ENCODE measurements around the gene NMNAT2. TPM values are rescaled to one million over a fixed set of nuclear protein-coding genes. Genes with fewer than 3 reads are reported as not detected.
A peak's percentile ranks its signal among the peaks of the same experiment; 100 is the strongest.

Gene NMNAT2
- total and polyA plus RNA-seq, 4 donors = 0.10 to 1.1 (median 0.94) TPM

DNA sequence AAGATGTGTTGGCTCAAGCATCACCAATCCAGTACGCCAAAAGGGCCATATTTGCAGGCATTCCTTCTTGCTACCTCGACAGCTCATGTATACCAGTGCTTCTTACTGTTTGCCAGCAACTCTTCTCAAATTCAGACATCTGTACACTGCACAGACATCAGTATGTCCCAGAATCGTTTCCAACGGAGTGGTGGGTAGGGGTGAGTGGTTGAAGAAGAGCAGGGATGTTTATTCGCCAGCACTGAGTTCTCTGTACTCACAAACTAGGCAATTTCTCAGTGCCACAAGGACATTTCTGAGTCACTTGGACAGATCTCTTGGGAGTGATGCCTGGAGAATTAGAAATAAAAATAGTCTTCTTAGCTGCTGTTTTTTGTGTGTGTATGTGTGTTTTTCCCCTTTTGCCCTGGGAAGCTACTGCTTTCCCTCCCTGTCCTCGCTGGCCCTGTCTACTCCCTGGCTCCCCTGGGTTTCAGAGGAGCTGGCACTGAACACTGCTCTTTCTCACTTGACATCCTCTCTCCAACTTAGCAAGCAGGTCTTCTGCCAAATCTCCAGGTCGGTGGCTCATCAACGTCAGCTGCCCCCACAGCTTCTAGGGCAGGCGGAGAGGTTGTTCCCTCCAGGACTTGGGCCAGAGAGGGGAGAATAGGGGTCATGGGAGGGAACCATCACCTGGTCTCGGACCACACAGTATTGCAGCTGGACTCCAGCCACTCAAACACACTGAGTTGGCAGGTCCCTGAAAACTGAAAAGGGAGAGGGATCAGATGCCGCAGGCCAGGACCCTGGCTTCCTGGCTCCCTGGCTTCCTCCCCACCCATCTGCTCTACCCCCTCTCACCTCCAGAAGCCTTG lies 90.5 kb downstream of the NMNAT2 start:
- Histone ChIP-seq H3K27ac (ENCODE audit: low read depth in 1 of 2, low read length in 1 of 2) (no peak overlapping the region), H3K9me3 (ENCODE audit: control insufficient read depth in 4 of 4, insufficient read depth in 3 of 4, low read length in 3 of 4) (peaks cover 0 to 2% (median 0%) of the 10 kb centered on the region in 4 donors), H3K4me3 (no peak overlapping the region), H3K36me3 (ENCODE audit: control insufficient read depth in 4 of 4, insufficient read depth in 4 of 4, low read length in 4 of 4) (no peaks in the 10 kb centered on the region), H3K4me1 (ENCODE audit: control insufficient read depth in 5 of 5, insufficient read depth in 5 of 5, low read length in 5 of 5) (peaks cover 0 to 10% (median 3%) of the 10 kb centered on the region in 5 donors), H3K27me3 (ENCODE audit: control insufficient read depth in 3 of 3, insufficient read depth in 3 of 3, low read length in 2 of 3) (no peaks in the 10 kb centered on the region), H3K9ac (ENCODE audit: insufficient read depth in 1 of 2, low read length in 2 of 2) (no peak overlapping the region)
- ATAC-seq (ENCODE audit: insufficient read depth, low FRiP score) = no peak
- TF ChIP-seq, protein P1, sequence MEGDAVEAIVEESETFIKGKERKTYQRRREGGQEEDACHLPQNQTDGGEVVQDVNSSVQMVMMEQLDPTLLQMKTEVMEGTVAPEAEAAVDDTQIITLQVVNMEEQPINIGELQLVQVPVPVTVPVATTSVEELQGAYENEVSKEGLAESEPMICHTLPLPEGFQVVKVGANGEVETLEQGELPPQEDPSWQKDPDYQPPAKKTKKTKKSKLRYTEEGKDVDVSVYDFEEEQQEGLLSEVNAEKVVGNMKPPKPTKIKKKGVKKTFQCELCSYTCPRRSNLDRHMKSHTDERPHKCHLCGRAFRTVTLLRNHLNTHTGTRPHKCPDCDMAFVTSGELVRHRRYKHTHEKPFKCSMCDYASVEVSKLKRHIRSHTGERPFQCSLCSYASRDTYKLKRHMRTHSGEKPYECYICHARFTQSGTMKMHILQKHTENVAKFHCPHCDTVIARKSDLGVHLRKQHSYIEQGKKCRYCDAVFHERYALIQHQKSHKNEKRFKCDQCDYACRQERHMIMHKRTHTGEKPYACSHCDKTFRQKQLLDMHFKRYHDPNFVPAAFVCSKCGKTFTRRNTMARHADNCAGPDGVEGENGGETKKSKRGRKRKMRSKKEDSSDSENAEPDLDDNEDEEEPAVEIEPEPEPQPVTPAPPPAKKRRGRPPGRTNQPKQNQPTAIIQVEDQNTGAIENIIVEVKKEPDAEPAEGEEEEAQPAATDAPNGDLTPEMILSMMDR (IDR thresholded peaks at IDR 0.05; ENCODE audit: control extremely low read depth, extremely low read depth) = no peak
- 74 to 87% methylated on average over 11 of the region's 11 CpGs for WGBS, 2 donors
- DNase-seq = no peak

DNA sequence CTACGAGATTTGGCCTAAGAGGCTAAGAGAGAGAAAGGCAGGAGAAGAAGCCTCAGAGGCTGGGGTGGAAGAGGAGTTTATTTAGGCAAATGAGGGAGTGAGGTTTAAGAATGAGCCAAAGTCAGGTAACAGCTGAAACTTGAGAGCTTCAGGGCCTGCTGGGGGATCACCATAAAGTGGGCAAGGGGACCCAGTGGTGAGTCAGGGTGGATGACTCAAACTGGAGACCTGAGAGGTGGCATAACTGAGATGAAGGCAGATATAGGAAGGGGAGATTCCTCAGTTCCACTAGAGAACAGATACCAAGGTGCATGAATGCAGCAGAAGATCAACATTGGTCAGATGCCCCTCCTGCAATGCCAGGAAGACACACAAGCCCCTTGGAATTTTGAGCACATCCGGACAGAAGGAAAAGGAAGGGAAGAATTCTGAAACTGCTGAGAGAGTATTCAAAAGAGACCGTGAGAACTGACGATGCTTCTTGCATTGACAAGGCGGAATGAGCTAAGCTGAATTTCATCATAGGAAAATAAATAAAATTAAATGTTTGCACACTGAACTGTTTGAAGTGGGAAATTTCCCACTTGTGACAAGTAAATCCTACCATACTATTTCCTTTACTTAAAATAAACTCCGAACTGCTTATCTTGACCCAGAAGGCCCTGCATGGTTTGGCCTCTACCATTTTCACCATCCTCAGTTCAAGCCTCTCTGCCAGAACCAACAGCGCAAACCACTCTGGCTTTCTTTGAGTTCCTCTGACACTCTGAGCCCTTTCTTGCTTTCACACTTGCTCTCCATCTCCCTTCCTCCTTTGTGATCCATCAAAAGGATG lies 94.1 kb downstream of the NMNAT2 start:
- no peak overlapping the region for H3K4me3 ChIP-seq
- no peak overlapping the region for H3K9ac ChIP-seq (ENCODE audit: insufficient read depth in 1 of 2, low read length in 2 of 2)
- no peaks in the 10 kb centered on the region for H3K27me3 ChIP-seq (ENCODE audit: control insufficient read depth in 3 of 3, insufficient read depth in 3 of 3, low read length in 2 of 3)
- peaks cover 0 to 3% (median 0%) of the 10 kb centered on the region in 5 donors for H3K4me1 ChIP-seq (ENCODE audit: control insufficient read depth in 5 of 5, insufficient read depth in 5 of 5, low read length in 5 of 5)
- DNase-seq (peak in 1 of 3 donors; percentile 33), ATAC-seq (ENCODE audit: insufficient read depth, low FRiP score) (peak; percentile 27)
- no peak overlapping the region for H3K27ac ChIP-seq (ENCODE audit: low read depth in 1 of 2, low read length in 1 of 2)
- no peaks in the 10 kb centered on the region for H3K36me3 ChIP-seq (ENCODE audit: control insufficient read depth in 4 of 4, insufficient read depth in 4 of 4, low read length in 4 of 4)
- peaks cover 0 to 2% (median 0%) of the 10 kb centered on the region in 4 donors for H3K9me3 ChIP-seq (ENCODE audit: control insufficient read depth in 4 of 4, insufficient read depth in 3 of 4, low read length in 3 of 4)
- TF ChIP-seq, protein P1 (IDR thresholded peaks at IDR 0.05; ENCODE audit: control extremely low read depth, extremely low read depth) = no peak
- 64 to 82% methylated on average over 7 of the region's 7 CpGs for WGBS, 2 donors

DNA sequence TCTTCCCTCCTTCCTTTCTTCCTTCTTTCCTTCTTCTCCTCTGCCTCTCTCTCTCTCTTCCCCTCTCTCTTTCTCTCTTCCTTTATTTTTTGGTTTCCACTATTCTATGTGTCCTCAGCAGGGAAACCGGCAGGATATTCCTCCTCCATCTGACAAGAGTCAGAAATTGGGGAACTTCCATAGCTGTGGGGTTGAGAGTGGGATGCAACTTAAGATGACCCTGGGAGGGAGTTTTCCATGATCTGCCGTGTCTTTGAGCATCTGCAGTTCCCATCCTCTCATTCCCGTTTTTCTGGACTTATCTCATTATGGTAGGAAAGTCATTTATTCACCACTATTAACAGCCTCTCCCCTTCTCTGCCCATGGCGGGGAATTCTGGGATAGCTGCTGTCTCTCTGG lies 98.6 kb downstream of the NMNAT2 start:
- Histone ChIP-seq H3K36me3 (ENCODE audit: control insufficient read depth in 4 of 4, insufficient read depth in 4 of 4, low read length in 4 of 4) (no peaks in the 10 kb centered on the region), H3K27ac (ENCODE audit: low read depth in 1 of 2, low read length in 1 of 2) (no peak overlapping the region), H3K4me3 (no peak overlapping the region), H3K9ac (ENCODE audit: insufficient read depth in 1 of 2, low read length in 2 of 2) (no peak overlapping the region), H3K27me3 (ENCODE audit: control insufficient read depth in 3 of 3, insufficient read depth in 3 of 3, low read length in 2 of 3) (no peaks in the 10 kb centered on the region), H3K9me3 (ENCODE audit: control insufficient read depth in 4 of 4, insufficient read depth in 3 of 4, low read length in 3 of 4) (no peaks in the 10 kb centered on the region), H3K4me1 (ENCODE audit: control insufficient read depth in 5 of 5, insufficient read depth in 5 of 5, low read length in 5 of 5) (peaks cover 0 to 11% (median 6%) of the 10 kb centered on the region in 5 donors)
- WGBS, 2 donors = 87 to 95% methylated on average over 4 of the region's 4 CpGs
- TF ChIP-seq, protein P1 (IDR thresholded peaks at IDR 0.05; ENCODE audit: control extremely low read depth, extremely low read depth) = no peak
- ATAC-seq (ENCODE audit: insufficient read depth, low FRiP score) (no peak), DNase-seq (no peak)

All from lung (tissue), 12 donors.